Prostate gland (tissue), 2 donors: ENCODE data around the gene RAET1L. TPM values are rescaled to one million over a fixed set of nuclear protein-coding genes. Genes with fewer than 3 reads are reported as not detected.
"Not testable (repeated sequence)": the region's sequence is repeated elsewhere in the genome, so short reads cannot be mapped to it uniquely, and the experiment has no call there.

Source experiments
- DNase-seq: peaks from one replicate; pipeline ENCODE4 v3.0.0-alpha.2; 2019; ENCODE audit warnings: low spot score
- H3K27ac ChIP-seq, 2 donors: fragments of 200-600 bp; sonication (generic); 2 replicates each; pipeline ENCODE4 v1.5.1; 2017 to 2019
- H3K27me3 ChIP-seq: fragments of 200-600 bp; sonication (generic); replicated peaks from 2 replicates; pipeline ENCODE4 v1.5.1; 2019; ENCODE audit not compliant: insufficient read depth
- H3K36me3 ChIP-seq, 2 donors: fragments of 200-600 bp; sonication (generic); 1 replicate in 1 of 2; 2 replicates in 1 of 2; pipeline versions ENCODE4 v1.5.1 to v1.8.1; 2017 to 2019
- H3K4me1 ChIP-seq: fragments of 200-600 bp; sonication (generic); replicated peaks from 2 replicates; pipeline ENCODE4 v1.5.1; 2019
- H3K4me3 ChIP-seq, 2 donors: fragments of 200-600 bp; sonication (generic); 2 replicates each; pipeline ENCODE4 v1.5.1; 2017 to 2019
- H3K9me3 ChIP-seq: fragments of 200-600 bp; sonication (generic); 2 replicates; pipeline ENCODE4 v1.5.1; 2017
- POLR2A ChIP-seq: fragments of 450-650 bp; IDR thresholded peaks from one replicate; pipeline ENCODE4 v1.6.1; 2016; ENCODE audit warnings: antibody characterized with exemption, mild to moderate bottlenecking
- POLR2AphosphoS5 ChIP-seq: sonication (generic); formaldehyde crosslinking; IDR thresholded peaks from one replicate; pipeline ENCODE4 v1.6.1; 2017; ENCODE audit warnings: antibody characterized with exemption
- WGBS: methylation state at CpG from one replicate; pipeline ENCODE4 v1.1.5; 2018; 5-methylcytosine and 5-hydroxymethylcytosine counted together
- intact Hi-C: fragments of 100-400 bp; cut with DNase I; formaldehyde crosslinking; loops from one replicate; pipeline ENCODE4 v1.14.2; 2022
- total RNA-seq, 2 donors: library from RNA; depleted of rRNA; stranded (reverse); fragments of >200 nt; gene quantifications; one replicate each; pipeline ENCODE4 v1.1.0, GENCODE V29; 2016
- TF ChIP-seq, protein P1 (sequence below), 4 experiments: fragments of 200-600 bp in 2 of 4; fragments of 450-650 bp in 2 of 4; sonication (generic) in 2 of 4; IDR thresholded peaks; 1 replicate in 3 of 4; 2 replicates in 1 of 4; pipeline ENCODE4 v1.5.1; 2016 to 2019; ENCODE audit warnings: antibody characterized with exemption in 4 of 4, mild to moderate bottlenecking in 2 of 4, moderate library complexity in 2 of 4

Gene RAET1L
- total RNA-seq, 2 donors from 2014 or later = not detected

DNA sequence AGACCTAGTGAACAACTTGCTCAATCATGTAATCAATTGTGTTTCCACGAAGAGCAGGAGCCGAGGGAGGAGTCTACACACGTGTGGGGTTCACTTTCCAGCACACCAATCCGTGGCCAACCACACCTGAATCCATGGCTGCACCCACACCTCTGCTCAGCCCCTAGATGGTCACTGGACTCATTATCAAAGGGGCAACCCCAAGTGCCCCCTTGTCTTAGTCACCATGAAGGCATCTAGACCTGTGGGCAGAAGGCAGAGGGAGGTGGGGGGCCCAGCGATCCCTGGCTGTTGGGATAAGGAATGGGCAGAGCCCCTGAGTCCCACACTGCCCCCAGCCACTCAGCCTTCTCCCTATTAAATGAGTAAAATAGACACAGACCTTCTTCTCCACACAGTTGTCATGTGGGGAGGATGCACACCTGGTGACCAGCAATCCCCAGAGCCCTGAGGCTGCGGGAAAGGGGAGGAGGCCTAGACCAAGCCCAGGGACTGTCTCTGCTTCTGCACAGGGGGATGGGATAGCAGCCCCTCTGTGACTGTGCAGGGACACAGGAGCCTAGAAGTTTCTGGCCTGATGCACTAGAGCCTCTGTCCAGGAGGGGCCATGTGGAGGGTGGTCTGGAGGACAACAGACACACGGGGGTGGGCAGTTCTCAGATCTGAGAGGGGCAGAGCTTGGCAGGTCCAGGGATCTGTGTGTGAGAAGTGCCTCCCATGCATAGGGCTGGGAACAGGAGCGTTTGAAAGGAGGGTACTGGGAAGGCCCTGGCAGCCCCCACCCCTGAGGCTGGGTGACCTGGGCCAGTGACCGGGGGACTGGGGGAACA, 1.9 kb upstream of the RAET1L start:
- WGBS = 90% methylated on average over 9 of the region's 9 CpGs
- no peak for DNase-seq
- TF ChIP-seq, protein P1, sequence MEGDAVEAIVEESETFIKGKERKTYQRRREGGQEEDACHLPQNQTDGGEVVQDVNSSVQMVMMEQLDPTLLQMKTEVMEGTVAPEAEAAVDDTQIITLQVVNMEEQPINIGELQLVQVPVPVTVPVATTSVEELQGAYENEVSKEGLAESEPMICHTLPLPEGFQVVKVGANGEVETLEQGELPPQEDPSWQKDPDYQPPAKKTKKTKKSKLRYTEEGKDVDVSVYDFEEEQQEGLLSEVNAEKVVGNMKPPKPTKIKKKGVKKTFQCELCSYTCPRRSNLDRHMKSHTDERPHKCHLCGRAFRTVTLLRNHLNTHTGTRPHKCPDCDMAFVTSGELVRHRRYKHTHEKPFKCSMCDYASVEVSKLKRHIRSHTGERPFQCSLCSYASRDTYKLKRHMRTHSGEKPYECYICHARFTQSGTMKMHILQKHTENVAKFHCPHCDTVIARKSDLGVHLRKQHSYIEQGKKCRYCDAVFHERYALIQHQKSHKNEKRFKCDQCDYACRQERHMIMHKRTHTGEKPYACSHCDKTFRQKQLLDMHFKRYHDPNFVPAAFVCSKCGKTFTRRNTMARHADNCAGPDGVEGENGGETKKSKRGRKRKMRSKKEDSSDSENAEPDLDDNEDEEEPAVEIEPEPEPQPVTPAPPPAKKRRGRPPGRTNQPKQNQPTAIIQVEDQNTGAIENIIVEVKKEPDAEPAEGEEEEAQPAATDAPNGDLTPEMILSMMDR (IDR thresholded peaks at IDR 0.05) = no peak
- no peak for TF ChIP-seq POLR2A
- TF ChIP-seq POLR2AphosphoS5 = no peak
- intact Hi-C loops = no loop called here
- Histone ChIP-seq H3K4me3 (no peak overlapping the region), H3K9me3 (no peaks in the 10 kb centered on the region), H3K27ac (no peak overlapping the region), H3K36me3 (no peaks in the 10 kb centered on the region), H3K27me3 (peaks cover 5% of the 10 kb centered on the region), H3K4me1 (peaks cover 12% of the 10 kb centered on the region)

DNA sequence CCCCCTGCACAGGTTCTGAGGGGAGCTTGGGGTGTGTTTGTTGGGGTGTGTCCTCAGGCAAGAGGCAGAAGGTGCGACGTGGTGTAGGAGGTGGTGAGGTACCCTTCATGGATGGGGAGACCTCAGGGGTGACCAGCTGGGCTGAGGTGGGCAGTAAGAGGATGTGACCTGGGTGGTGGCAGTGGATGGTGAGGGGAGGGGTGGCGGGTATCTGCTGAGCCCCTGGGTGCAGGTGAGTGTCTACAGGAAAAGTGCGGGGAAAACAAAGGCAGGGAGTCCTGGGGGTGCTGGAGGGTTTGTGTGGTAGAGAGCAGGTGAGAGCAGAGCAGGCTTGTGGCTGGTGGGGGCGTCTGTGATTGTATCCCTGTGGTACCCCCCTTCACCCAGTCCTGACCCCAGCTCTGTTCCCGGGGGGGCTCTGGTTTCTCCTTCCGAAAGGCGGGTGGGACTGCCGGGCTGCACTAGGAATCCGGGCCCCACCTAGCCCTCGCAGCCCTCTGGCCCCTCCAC, 631 bp downstream of the RAET1L start:
- Histone ChIP-seq H3K4me3 (no peak overlapping the region), H3K27me3 (peaks cover 5% of the 10 kb centered on the region)

GRCh38 chr6:150024021-150024420, 1.3 kb downstream of the RAET1L start:
- intact Hi-C loops, H3K27ac ChIP-seq, H3K4me3 ChIP-seq, DNase-seq, H3K9me3 ChIP-seq, H3K36me3 ChIP-seq, H3K27me3 ChIP-seq: not testable (repeated sequence)
- peaks cover 12% of the 10 kb centered on the region for H3K4me1 ChIP-seq
- 67% methylated on average over 1 of the region's 2 CpGs for WGBS

More for the DNA sequence above, 631 bp downstream of the RAET1L start:
- H3K27ac ChIP-seq = no peak overlapping the region
- TF ChIP-seq, protein P1 (IDR thresholded peaks at IDR 0.05) = no peak
- no peak for TF ChIP-seq POLR2AphosphoS5
- no peak for TF ChIP-seq POLR2A
- DNase-seq = no peak
- intact Hi-C loops = no loop called here
- peaks cover 12% of the 10 kb centered on the region for H3K4me1 ChIP-seq
- WGBS = 43% methylated on average over 11 of the region's 11 CpGs
- H3K9me3 ChIP-seq = no peaks in the 10 kb centered on the region
- H3K36me3 ChIP-seq = no peaks in the 10 kb centered on the region

DNA sequence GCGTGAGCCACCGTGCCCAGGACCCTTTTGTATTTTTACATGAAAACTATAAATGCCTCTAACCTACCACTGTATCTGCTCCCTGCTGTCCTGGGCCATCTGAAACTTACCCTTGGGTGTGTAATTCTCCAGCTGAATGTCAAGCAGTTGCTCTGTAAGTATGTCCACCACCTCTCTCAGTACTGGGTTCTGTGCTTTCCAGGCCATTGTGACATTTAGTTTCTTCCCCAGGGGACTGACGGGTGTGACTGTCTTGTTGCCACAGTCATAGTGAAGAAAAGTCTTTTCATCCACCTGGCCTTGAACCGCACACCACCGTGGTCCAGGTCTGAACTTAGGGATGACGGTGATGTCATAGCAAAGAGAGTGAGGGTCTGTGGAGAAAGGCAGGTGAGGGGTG, 3.5 kb downstream of the RAET1L start:
- H3K4me3 ChIP-seq, H3K9me3 ChIP-seq, DNase-seq, H3K27me3 ChIP-seq, H3K27ac ChIP-seq, H3K36me3 ChIP-seq, intact Hi-C loops: not testable (repeated sequence)
- 100% methylated on average over 2 of the region's 6 CpGs for WGBS
- peaks cover 12% of the 10 kb centered on the region for H3K4me1 ChIP-seq

- 75% methylated on average over 6 of the region's 6 CpGs for WGBS
- Histone ChIP-seq H3K4me3 (no peak overlapping the region), H3K36me3 (no peaks in the 10 kb centered on the region), H3K27ac (no peak overlapping the region), H3K27me3 (peaks cover 3% of the 10 kb centered on the region), H3K4me1 (no peaks in the 10 kb centered on the region), H3K9me3 (no peaks in the 10 kb centered on the region)
- TF ChIP-seq POLR2AphosphoS5 = no peak
- TF ChIP-seq POLR2A = no peak
- TF ChIP-seq, protein P1 (IDR thresholded peaks at IDR 0.05) = no peak
- no peak for DNase-seq
- intact Hi-C loops = no loop called here
Measured at GRCh38 chr6:150018846-150019580, 6.3 kb downstream of the RAET1L start.

DNA sequence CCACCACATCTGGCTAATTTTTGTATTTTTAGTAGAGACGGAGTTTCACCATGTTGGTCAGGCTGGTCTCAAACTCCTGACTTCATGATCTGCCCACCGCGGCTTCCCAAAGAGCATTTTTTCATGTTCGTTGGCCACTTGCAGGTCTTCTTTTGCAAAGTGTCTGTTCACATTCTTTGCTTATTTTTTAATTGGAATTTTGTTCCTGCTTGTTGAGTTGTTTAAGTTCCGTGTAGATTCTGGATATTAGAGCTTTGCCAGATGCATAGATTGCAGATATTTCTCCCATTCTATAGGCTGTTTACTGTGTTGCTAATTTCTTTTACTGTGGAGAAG, 8.2 kb downstream of the RAET1L start:
- under 1% methylated on average over 5 of the region's 5 CpGs for WGBS
- H3K9me3 ChIP-seq, DNase-seq, H3K36me3 ChIP-seq, H3K27ac ChIP-seq, H3K4me3 ChIP-seq, H3K27me3 ChIP-seq, H3K4me1 ChIP-seq: not testable (repeated sequence)
- intact Hi-C loops = loop anchor here (2.0 kb wide), 1 partner anchor 82 kb away; no protein-coding TSS in a partner anchor
